Bone marrow (tissue), 2 donors: ENCODE data around the gene ADAM19.

Experiments
- DNase-seq, 2 donors: peaks; one replicate each; lab custom pipeline; 2025; lab: John Stamatoyannopoulos, UW

The ADAM19 gene

DNA sequence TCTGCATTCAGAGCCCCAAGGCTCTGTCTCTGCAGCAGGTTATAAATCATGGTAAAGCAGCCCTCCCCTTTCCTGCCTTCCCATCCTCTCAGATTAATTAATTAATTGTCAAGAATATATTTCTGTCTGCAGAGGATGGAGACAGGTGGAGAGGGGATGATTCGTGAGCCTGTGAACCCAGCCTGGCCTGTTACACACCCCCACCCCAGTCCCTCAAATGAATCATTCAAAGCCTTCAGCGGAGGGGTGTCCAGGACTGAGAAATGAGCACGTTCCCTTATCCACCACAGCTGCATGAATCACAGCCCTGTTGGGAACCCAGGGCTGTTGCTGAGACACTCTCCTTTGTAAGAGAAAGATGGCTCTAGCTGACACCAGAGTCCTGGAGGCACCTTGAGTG, 59.6 kb downstream of the ADAM19 start:
- no peak for DNase-seq

GRCh38 chr5:157514974-157515373, 60.6 kb downstream of the ADAM19 start:
- DNase-seq = no peak

DNA sequence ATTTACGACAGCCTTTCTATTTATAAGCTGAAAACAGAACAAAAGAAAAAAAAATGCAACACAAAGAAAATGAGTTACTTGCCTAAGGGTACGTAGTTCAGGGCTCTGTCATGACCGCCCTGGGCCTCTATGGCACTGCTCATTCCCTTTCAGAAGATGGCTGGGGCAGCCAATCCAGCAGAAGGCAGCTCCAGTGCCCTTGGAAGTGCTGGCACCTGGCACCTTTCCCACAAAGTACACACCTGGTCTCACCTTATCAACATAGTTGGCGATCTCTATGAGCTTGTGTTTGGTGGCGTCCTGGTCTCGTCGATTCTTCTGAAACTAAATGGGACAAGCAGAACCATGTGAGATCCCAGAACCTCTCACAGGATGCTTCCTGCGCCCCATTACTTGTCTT, 62.4 kb downstream of the ADAM19 start:
- no peak for DNase-seq

DNA sequence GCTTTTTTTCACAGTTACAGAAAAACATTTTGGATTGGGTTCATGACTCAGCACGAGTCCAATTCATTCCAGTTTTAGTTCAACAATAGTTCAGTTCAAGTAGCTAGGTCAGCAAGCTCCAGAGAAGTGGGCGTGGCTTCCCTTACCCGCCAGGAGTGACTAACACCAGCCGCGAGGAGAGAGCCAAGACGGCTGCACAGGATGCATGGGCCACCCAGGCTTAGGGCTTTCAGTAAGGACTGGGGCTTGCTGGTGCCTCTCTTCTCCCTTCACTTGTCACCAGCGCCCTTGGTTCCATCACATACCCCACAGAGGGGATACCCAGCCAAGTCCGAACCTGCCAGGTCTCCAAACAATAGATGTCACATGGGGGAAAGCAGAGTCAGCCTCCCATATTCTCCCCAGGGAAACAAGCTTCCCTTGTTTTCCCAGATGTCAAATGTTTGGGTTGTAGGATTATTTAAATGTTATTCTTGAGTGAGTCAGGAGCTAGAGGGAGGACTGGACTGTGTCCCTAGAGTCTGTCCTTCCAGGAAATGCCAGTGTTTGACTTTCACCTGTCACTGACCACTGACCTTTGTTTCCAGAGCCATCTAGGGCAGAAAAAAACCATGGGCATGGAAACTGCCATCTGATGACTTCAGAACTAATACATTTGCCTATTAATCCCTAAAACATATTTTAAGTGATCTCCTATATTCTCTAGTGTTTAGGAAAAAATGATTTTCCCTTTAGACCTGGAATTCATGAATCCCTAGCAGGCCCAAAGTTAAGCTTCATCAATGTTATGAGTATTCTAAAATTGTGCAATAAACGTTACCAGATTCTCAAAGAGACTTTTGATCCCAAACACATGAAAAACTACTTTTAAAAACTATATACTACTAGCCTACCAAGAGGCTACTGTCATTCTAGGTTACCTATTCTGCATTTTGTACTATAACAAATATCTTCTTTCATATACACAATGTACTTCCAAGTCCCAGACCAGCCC, 63.6 kb downstream of the ADAM19 start:
- DNase-seq = no peak

- no peak for DNase-seq
Observed at GRCh38 chr5:157510682-157511081, 64.9 kb downstream of the ADAM19 start.

GRCh38 chr5:157509587-157509986, 66.0 kb downstream of the ADAM19 start:
- no peak for DNase-seq

DNA sequence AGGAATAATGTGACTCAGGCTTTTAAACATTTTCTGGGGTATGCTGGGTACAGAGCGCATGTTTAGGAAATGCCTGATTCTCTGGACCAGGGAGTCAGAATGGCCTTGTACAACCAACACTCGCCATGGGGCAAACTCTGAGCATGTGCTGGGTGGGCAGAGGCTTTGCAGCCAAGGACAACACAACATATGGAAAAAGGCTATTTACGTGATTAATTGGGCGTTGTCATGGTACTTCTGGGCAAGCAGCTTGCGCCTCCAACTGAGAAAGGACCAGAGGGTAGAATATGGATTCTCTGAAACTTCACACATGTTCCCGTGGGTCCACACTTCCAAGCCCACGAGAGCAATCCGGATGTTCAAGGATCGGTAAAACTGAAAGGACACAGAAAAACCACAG, 66.5 kb downstream of the ADAM19 start:
- DNase-seq = no peak

- DNase-seq = no peak
Observed at GRCh38 chr5:157506981-157507780, 68.4 kb downstream of the ADAM19 start.

- no peak for DNase-seq
Observed at GRCh38 chr5:157506066-157506590, 69.4 kb downstream of the ADAM19 start.

DNA sequence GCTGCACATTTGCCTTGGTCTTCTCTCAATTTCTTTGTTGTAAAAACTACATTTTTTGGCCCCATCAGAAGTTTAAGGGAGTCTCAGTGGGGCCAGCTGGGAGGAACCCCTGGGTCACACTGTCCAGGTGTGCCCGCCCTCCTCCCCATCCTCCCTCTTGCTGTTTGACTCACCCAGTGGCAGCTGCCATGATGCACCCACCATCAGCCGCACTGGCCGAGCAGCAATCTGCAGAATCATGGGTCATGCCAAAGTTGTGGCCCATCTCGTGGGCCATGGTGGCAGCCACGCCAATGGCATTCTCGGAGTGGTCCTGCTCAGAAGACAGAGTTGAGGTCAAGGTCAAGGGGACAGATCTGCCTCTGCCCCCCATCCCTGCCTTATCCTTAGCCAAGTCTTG, 70.1 kb downstream of the ADAM19 start:
- DNase-seq = no peak

DNA sequence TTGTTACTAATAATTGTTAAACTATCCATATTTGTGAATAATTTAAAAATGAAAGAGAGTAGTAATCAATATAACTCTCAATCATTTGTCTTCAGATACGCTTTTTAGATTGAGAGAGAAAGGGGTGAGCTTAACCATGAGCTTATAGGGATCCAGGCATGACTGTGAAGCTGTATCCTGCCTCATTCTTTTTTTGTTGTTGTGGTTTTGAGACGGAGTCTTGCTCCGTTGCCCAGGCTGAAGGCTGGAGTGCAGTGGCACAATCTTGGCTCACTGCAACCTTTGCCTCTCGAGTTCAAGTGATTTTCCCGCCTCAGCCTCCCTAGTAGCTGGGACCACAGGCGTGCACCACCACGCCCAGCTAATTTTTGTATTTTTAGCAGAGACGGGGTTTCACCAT, 71.5 kb downstream of the ADAM19 start:
- DNase-seq = no peak

GRCh38 chr5:157502143-157502647, 73.4 kb downstream of the ADAM19 start:
- DNase-seq = no peak

DNA sequence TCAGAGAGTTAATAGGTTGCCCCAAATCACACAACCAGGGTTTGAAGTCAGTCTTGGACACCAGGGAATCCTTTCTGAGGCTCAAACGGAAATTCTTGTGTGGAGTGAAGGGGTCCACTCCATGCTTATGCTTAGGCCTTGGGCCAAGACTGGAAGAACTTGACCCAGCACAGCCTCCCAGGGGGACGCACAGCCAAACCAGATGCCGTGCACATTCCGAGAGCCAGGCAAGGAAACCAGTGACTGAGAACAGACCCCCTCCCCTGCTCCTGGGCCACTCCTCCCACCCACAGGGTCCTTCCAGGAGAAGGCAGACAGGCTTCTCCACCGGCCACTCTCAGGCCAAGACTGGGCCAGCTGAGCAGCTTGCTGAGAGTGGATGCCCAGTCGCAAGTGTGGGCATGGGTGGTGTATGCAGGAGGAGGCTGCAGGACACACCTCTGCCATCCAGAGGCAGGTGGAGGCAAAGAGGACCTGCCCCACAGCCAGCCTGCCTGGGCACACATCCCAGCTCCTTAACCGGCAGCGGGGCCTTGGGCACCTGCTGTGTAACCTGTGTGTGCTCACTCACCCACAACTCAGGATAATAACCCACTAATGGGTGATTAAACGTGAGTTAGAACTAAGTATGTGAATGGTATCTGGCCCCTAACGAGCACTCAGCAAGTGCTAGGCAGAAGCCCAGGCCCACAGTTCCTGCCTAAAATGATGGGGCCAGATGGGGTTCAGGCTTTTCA, 77.5 kb downstream of the ADAM19 start:
- DNase-seq = no peak

DNA sequence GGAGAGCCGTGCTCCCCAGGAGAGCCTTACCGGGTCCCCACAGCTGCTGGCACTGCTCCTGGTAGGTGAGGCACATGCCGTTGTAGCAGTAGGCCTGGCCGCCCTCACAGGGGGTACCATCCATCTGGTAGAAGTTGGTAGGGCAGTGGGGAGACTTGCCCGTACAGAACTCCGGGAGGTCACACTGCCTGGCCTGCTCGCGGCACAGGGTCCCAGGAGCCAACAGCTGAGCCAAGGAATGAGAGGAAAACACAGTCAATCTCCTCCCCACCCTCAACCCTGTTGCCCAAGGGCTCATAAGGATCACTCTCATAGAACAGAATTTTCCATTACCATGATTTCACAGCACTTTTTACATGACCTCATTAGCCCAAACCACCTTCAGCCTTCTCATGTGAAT, 78.7 kb downstream of the ADAM19 start:
- no peak for DNase-seq

DNA sequence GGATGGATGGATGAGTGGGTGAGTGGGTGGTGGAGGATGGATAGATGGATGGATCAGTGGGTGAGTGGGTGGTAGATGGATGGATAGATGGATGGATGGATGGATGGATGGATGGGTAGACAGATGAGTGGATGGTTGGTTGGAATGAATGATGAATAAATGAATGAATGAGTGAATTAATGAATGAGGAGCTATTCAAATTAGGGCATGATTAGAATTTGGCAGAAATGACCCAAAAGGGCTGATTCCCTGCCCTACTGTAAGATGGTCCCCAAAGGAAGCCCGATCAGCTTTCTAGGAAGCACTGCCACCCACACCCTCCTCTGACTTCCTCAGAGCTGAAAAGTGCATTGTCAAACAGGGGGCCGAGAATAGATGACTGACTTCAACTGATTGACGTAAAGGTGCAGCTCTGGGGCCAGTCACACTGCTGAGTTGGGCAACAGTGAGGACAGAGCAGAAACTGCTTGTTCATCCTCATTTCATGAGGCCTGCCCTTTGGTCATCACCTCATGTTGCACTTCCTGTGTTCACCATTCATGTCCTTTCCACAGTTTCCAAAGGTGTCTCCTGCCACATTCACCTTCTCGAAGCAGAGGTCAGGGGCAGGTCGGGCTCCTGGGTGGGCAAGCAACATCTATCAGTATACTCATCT, 81.3 kb downstream of the ADAM19 start:
- DNase-seq = no peak

- DNase-seq = no peak
Observed at GRCh38 chr5:157492886-157493285, 82.7 kb downstream of the ADAM19 start.

DNA sequence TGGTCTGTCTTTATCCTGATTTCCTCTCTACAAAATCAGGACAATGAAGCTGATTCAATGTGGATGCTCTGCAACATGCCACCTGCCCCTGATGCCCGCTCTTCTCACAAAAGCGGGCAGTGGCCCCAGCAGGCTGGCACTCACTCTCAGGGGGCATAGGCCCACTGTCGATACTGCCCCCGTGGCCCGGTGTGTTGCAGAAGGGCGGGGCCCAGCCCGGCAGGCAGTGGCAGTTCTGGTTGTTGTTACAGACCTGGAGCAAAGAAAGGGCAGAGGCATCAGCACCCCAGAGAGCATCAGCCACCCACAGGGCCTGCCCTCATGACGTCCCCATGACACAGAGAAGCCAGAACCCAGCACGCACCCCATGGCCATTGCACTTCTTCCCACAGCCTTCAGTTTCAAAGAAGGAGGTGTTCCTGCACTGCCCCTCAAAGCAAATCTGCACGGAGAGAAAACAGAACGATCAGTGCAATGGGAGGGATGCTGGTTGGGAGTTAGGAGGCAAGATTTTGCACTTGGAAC, 84.0 kb downstream of the ADAM19 start:
- DNase-seq = no peak

DNA sequence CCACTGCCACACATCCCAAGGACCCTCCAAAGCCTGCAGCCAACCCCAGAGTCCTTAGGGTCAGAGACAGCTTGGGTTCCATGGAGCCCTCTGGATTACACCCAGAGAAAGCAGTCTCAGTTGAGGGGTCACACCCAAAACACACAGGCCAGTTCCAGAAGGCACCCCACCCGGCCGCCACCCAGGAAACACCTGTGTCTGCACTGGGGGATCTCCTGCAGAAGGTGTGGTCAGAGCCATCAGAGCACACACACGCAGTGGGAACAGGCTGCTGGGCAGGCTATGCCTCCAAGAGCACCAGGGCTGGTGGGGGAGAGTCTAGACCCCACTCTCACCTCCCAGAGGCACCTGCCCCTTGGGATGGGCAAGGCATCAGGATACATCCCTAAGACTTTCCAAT, 88.2 kb downstream of the ADAM19 start:
- no peak for DNase-seq

DNA sequence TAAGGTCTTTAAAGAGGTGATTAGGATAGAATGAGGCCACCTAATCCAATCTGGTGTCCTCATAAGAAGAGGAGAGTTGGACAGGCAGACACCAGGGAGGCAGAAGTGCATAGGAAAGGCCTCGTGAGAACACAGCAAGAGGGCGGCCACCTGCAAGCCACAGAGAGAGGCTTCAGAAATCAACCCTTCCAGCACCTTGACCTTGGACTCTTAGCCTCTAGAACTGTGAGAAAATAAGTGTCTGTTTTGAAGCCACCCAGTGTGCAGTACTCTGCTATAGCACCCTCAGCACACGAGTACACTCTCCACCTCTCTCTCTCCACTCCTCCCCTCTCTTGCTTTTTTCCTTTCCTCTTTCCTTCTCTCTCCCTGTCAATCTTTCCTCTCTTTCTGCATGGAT, 88.7 kb downstream of the ADAM19 start:
- no peak for DNase-seq

DNA sequence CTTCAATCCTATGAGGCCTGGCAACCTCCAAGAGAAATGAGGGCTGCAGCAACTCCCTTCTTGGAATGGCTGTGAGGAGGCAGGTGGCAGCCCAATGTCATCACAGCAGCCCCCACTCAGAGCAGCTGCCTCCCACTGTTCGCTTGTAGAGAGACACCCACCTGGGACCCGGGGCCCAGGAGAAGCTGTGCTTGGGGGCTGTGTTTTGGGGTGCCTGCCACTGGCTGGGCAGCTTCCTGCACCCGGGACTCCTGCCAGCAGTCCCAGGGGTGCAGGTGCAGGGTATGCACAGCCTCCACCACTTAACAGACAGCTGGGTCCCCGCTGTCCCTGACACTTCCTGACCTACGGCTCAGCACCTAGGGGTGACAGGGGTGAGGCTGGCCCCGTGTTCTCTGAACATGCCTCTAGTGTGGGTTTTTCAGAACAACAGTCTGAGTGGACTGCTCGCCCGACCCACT, 89.3 kb downstream of the ADAM19 start:
- no peak for DNase-seq

DNA sequence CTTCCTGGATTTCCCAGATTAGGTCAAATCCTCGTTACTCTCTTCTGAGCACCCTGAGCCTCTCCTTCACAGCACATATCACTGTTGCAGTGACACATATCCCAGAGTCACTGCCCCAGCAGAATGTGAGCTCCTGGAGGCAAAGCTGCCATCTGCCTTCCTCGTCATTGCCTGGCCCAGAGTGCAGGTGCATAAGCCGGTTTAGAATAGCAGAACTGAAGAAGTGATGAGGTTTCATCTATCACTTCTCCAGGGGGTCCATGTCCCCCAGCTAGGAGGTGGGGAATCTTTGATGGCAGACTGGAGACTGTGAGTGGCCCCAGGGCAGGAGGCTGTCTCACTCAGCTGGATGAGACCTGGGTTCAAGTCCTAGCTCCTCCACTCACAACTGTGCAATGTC, 89.8 kb downstream of the ADAM19 start:
- DNase-seq = no peak
